Measurements from ENCODE around the gene BHLHE40. TPM values are rescaled to one million over a fixed set of nuclear protein-coding genes. Genes with fewer than 3 reads are reported as not detected.

Gene BHLHE40
- total and polyA plus RNA-seq, 2 of the 13 experiments (the other 11 are each of a cell fraction or from before 2014, with no cell fraction given): 1.8 to 51.0 TPM

- TF ChIP-seq ARID2 (CRISPR knock-in tag; IDR thresholded peaks at IDR 0.05; ENCODE audit: borderline replicate concordance) (no peak), MTERF4 (CRISPR knock-in tag; IDR thresholded peaks at IDR 0.05) (no peak), ARNT (IDR thresholded peaks at IDR 0.05) (no peak), ZNF546 (CRISPR knock-in tag; conservative IDR thresholded peaks at IDR 0.05) (no peak), MZF1 (CRISPR knock-in tag; IDR thresholded peaks at IDR 0.05; ENCODE audit: borderline replicate concordance) (no peak), ZNF274 (CRISPR knock-in tag; IDR thresholded peaks at IDR 0.05) (peak; percentile 37; the same call in 1 of the 2 replicates), MXD3 (CRISPR knock-in tag; IDR thresholded peaks at IDR 0.05) (no peak; the same call in 1 of the 2 replicates), ZNF646 (CRISPR knock-in tag; IDR thresholded peaks at IDR 0.05) (no peak), BCL6 (CRISPR knock-in tag; IDR thresholded peaks at IDR 0.05) (peak; percentile 48; the same call in 1 of the 2 replicates), ZNF784 (CRISPR knock-in tag; IDR thresholded peaks at IDR 0.05; ENCODE audit: borderline replicate concordance) (no peak), TAF15 (IDR thresholded peaks at IDR 0.05; ENCODE audit: low read depth, low read length, poor library complexity, severe bottlenecking) (no peak), TOE1 (CRISPR knock-in tag; IDR thresholded peaks at IDR 0.05) (no peak), RAD51 (IDR thresholded peaks at IDR 0.05; ENCODE audit: borderline replicate concordance) (no peak), ZNF747 (CRISPR knock-in tag; IDR thresholded peaks at IDR 0.05; ENCODE audit: borderline replicate concordance) (no peak), ZNF251 (CRISPR knock-in tag; IDR thresholded peaks at IDR 0.05) (no peak), NCOA5 (CRISPR knock-in tag; IDR thresholded peaks at IDR 0.05) (no peak), ZBTB43 (CRISPR knock-in tag; conservative IDR thresholded peaks at IDR 0.05) (no peak), NFE2L1 (CRISPR knock-in tag; IDR thresholded peaks at IDR 0.05; ENCODE audit: borderline replicate concordance) (no peak), MTF1 (CRISPR knock-in tag; IDR thresholded peaks at IDR 0.05) (no peak), ZNF484 (CRISPR knock-in tag; IDR thresholded peaks at IDR 0.05; ENCODE audit: borderline replicate concordance, low read depth) (no peak)
Measured at GRCh38 chr3:4985330-4986174, 6.3 kb downstream of the BHLHE40 start (continued).
